CD8-positive, alpha-beta memory T cell (primary cell): ENCODE data around the gene PIGK. TPM values are rescaled to one million over a fixed set of nuclear protein-coding genes. Genes with fewer than 3 reads are reported as not detected.
A peak's percentile ranks its signal among the peaks of the same experiment; 100 is the strongest.

Source experiments
- CTCF ChIA-PET: fragments of 350-600 bp; sonication (Branson Sonifier 250); formaldehyde crosslinking; loops from one replicate; lab custom pipeline; 2021; ENCODE audit warnings: antibody characterized with exemption; lab: Charles Lee
- POLR2A ChIA-PET: fragments of 350-600 bp; sonication (Branson Sonifier 250); formaldehyde crosslinking; loops from one replicate; lab custom pipeline; 2021; ENCODE audit warnings: antibody characterized with exemption; lab: Charles Lee
- DNase-seq, 5 donors: peaks; one replicate each; pipeline versions ENCODE4 v3.0.0 to v3.0.0-alpha.2; 2020 to 2022; ENCODE audit warnings: mixed read lengths in 1 of 5
- H3K27ac ChIP-seq: one replicate; pipeline ENCODE4 v1.7.0; 2013; ENCODE audit warnings: low read depth, mild to moderate bottlenecking, low read length, moderate library complexity
- H3K27me3 ChIP-seq: 2 replicates; pipeline ENCODE4 v1.7.0; 2013; ENCODE audit warnings: low read length, mild to moderate bottlenecking; ENCODE audit not compliant: insufficient read depth, poor library complexity, severe bottlenecking
- H3K36me3 ChIP-seq: 2 replicates; pipeline ENCODE4 v1.7.0; 2013; ENCODE audit warnings: mild to moderate bottlenecking, low read length, moderate library complexity; ENCODE audit not compliant: insufficient read depth
- H3K4me1 ChIP-seq: 2 replicates; pipeline ENCODE4 v1.7.0; 2013; ENCODE audit warnings: mild to moderate bottlenecking, low read length, moderate library complexity; ENCODE audit not compliant: insufficient read depth
- H3K4me3 ChIP-seq: 2 replicates; pipeline ENCODE4 v1.7.0; 2013; ENCODE audit warnings: mild to moderate bottlenecking, low read length
- H3K9me3 ChIP-seq: 2 replicates; pipeline ENCODE4 v1.7.0; 2013; ENCODE audit warnings: mild to moderate bottlenecking, low read length
- H3K27ac Mint-ChIP-seq, 8 donors: one replicate each; pipeline ENCODE4 v1.8.0; 2020 to 2021; ENCODE audit warnings: mixed read lengths in 8 of 8, mild to moderate bottlenecking in 6 of 8, inconsistent platforms in 3 of 8, moderate library complexity in 3 of 8
- H3K27me3 Mint-ChIP-seq, 2 donors: one replicate each; pipeline ENCODE4 v1.8.0; 2020 to 2021; ENCODE audit warnings: mixed read lengths in 2 of 2, mild to moderate bottlenecking in 1 of 2, moderate library complexity in 1 of 2
- H3K36me3 Mint-ChIP-seq, 3 donors: one replicate each; pipeline ENCODE4 v1.8.0; 2020 to 2021; ENCODE audit warnings: mixed read lengths in 3 of 3, inconsistent platforms in 1 of 3, mild to moderate bottlenecking in 1 of 3
- H3K4me1 Mint-ChIP-seq, 3 donors: one replicate each; pipeline ENCODE4 v1.8.0; 2020 to 2021; ENCODE audit warnings: mixed read lengths in 3 of 3, inconsistent platforms in 1 of 3, mild to moderate bottlenecking in 1 of 3
- H3K4me3 Mint-ChIP-seq, 7 donors: one replicate each; pipeline ENCODE4 v1.8.0; 2020 to 2021; ENCODE audit warnings: mixed read lengths in 7 of 7, mild to moderate bottlenecking in 6 of 7, moderate library complexity in 4 of 7, inconsistent platforms in 2 of 7
- H3K9me3 Mint-ChIP-seq, 5 donors: one replicate each; pipeline ENCODE4 v1.8.0; 2020 to 2022; ENCODE audit warnings: mixed read lengths in 5 of 5, mild to moderate bottlenecking in 3 of 5, moderate library complexity in 2 of 5, inconsistent platforms in 1 of 5
- polyA plus RNA-seq: library from polyadenylated mRNA; unstranded; fragments of 300-500 nt; fragmentation: Illumina TruSeq; gene quantifications from one replicate; pipeline ENCODE4 v1.2.3, GENCODE V29; 2021
- total RNA-seq, 2 experiments: library from RNA; stranded (reverse); gene quantifications; one replicate each; pipeline ENCODE4 v1.2.3, GENCODE V29; 2021

PIGK gene
- total and polyA plus RNA-seq, 3 experiments from 2014 or later: 25.7 to 37.7 (median 25.7) TPM

- no peak overlapping the region for H3K4me3 ChIP-seq
- H3K27me3 ChIP-seq: no peaks in the 10 kb centered on the region
- no peak for DNase-seq
- H3K27ac ChIP-seq: no peak overlapping the region
- Mint-ChIP-seq H3K9me3 (no peaks in the 10 kb centered on the region), H3K4me3 (no peak overlapping the region), H3K27ac (no peak overlapping the region), H3K36me3 (peaks cover 0 to 7% (median 5%) of the 10 kb centered on the region in 3 donors), H3K27me3 (no peaks in the 10 kb centered on the region), H3K4me1 (no peaks in the 10 kb centered on the region)
- ChIA-PET POLR2A (no interaction called here), CTCF (no interaction called here)
- H3K9me3 ChIP-seq: no peaks in the 10 kb centered on the region
- H3K36me3 ChIP-seq: no peaks in the 10 kb centered on the region
- H3K4me1 ChIP-seq: no peaks in the 10 kb centered on the region
Measured at GRCh38 chr1:77089756-77090155, 129.5 kb downstream of the PIGK start.

GRCh38 chr1:77085109-77085508 is 134.1 kb downstream of the PIGK start:
- no peaks in the 10 kb centered on the region for H3K36me3 ChIP-seq
- no peak for DNase-seq
- CTCF ChIA-PET: no interaction called here
- H3K27me3 ChIP-seq: no peaks in the 10 kb centered on the region
- peak overlapping the region in 1 of 8 donors; percentile 15 for H3K27ac Mint-ChIP-seq
- H3K9me3 Mint-ChIP-seq: no peaks in the 10 kb centered on the region
- H3K4me3 Mint-ChIP-seq: no peak overlapping the region
- no peaks in the 10 kb centered on the region for H3K27me3 Mint-ChIP-seq
- H3K4me1 Mint-ChIP-seq: no peaks in the 10 kb centered on the region
- no peaks in the 10 kb centered on the region for H3K36me3 Mint-ChIP-seq
- POLR2A ChIA-PET: no interaction called here
- H3K4me3 ChIP-seq: no peak overlapping the region
- H3K4me1 ChIP-seq: no peaks in the 10 kb centered on the region
- H3K27ac ChIP-seq: no peak overlapping the region
- H3K9me3 ChIP-seq: no peaks in the 10 kb centered on the region

- Histone ChIP-seq H3K36me3 (no peaks in the 10 kb centered on the region), H3K27me3 (no peaks in the 10 kb centered on the region), H3K4me1 (no peaks in the 10 kb centered on the region), H3K4me3 (no peak overlapping the region), H3K27ac (no peak overlapping the region), H3K9me3 (no peaks in the 10 kb centered on the region)
- Mint-ChIP-seq H3K4me1 (no peaks in the 10 kb centered on the region), H3K27ac (no peak overlapping the region), H3K9me3 (no peaks in the 10 kb centered on the region), H3K4me3 (no peak overlapping the region), H3K36me3 (no peaks in the 10 kb centered on the region), H3K27me3 (no peaks in the 10 kb centered on the region)
- ChIA-PET CTCF (no interaction called here), POLR2A (no interaction called here)
- DNase-seq: no peak
Measured at GRCh38 chr1:77084457-77084856, 134.8 kb downstream of the PIGK start.

- no peak overlapping the region for H3K27ac Mint-ChIP-seq
Measured at GRCh38 chr1:77081834-77082233, 137.4 kb downstream of the PIGK start.

GRCh38 chr1:77076759-77077158 is 142.5 kb downstream of the PIGK start:
- CTCF ChIA-PET: no interaction called here
- H3K27ac ChIP-seq: no peak overlapping the region
- no peak overlapping the region for H3K4me3 Mint-ChIP-seq
- H3K27ac Mint-ChIP-seq: no peak overlapping the region
- POLR2A ChIA-PET: no interaction called here
- H3K36me3 Mint-ChIP-seq: no peaks in the 10 kb centered on the region
- peaks cover 9 to 22% of the 10 kb centered on the region in 2 donors for H3K27me3 Mint-ChIP-seq
- H3K4me3 ChIP-seq: no peak overlapping the region
- H3K36me3 ChIP-seq: no peaks in the 10 kb centered on the region
- no peak for DNase-seq
- no peaks in the 10 kb centered on the region for H3K9me3 ChIP-seq
- no peaks in the 10 kb centered on the region for H3K4me1 ChIP-seq
- H3K27me3 ChIP-seq: no peaks in the 10 kb centered on the region
- no peaks in the 10 kb centered on the region for H3K9me3 Mint-ChIP-seq
- H3K4me1 Mint-ChIP-seq: no peaks in the 10 kb centered on the region

More at GRCh38 chr1:77081834-77082233, 137.4 kb downstream of the PIGK start:
- no peak overlapping the region for H3K4me3 Mint-ChIP-seq
- no peaks in the 10 kb centered on the region for H3K36me3 Mint-ChIP-seq
- Histone ChIP-seq H3K4me1 (no peaks in the 10 kb centered on the region), H3K27ac (no peak overlapping the region), H3K36me3 (no peaks in the 10 kb centered on the region), H3K27me3 (no peaks in the 10 kb centered on the region), H3K9me3 (no peaks in the 10 kb centered on the region), H3K4me3 (no peak overlapping the region)
- CTCF ChIA-PET: no interaction called here
- no peaks in the 10 kb centered on the region for H3K4me1 Mint-ChIP-seq
- no peaks in the 10 kb centered on the region for H3K9me3 Mint-ChIP-seq
- POLR2A ChIA-PET: no interaction called here
- H3K27me3 Mint-ChIP-seq: peaks cover 4 to 6% of the 10 kb centered on the region in 2 donors
- DNase-seq: no peak

GRCh38 chr1:77068013-77068412 is 151.2 kb downstream of the PIGK start:
- no peaks in the 10 kb centered on the region for H3K27me3 ChIP-seq
- Mint-ChIP-seq H3K27ac (peak overlapping the region in 1 of 8 donors; percentile 22), H3K36me3 (peaks cover 0 to 3% (median 0%) of the 10 kb centered on the region in 3 donors), H3K27me3 (peaks cover 3 to 4% of the 10 kb centered on the region in 2 donors), H3K4me1 (no peaks in the 10 kb centered on the region), H3K4me3 (no peak overlapping the region), H3K9me3 (no peaks in the 10 kb centered on the region)
- H3K4me3 ChIP-seq: no peak overlapping the region
- no peaks in the 10 kb centered on the region for H3K36me3 ChIP-seq
- no peak for DNase-seq
- no peaks in the 10 kb centered on the region for H3K9me3 ChIP-seq
- ChIA-PET POLR2A (no interaction called here), CTCF (interaction anchor here (0.5 kb wide), 1 partner anchor 554 kb away, joined by 3 read pairs; no protein-coding TSS in a partner anchor)
- no peak overlapping the region for H3K27ac ChIP-seq
- H3K4me1 ChIP-seq: no peaks in the 10 kb centered on the region

GRCh38 chr1:77065693-77066342 is 153.4 kb downstream of the PIGK start:
- Histone ChIP-seq H3K27me3 (no peaks in the 10 kb centered on the region), H3K9me3 (no peaks in the 10 kb centered on the region), H3K4me1 (no peaks in the 10 kb centered on the region), H3K36me3 (no peaks in the 10 kb centered on the region), H3K27ac (no peak overlapping the region), H3K4me3 (no peak overlapping the region)
- Mint-ChIP-seq H3K27ac (no peak overlapping the region), H3K9me3 (no peaks in the 10 kb centered on the region), H3K36me3 (peaks cover 0 to 3% (median 0%) of the 10 kb centered on the region in 3 donors), H3K4me1 (no peaks in the 10 kb centered on the region), H3K27me3 (peaks cover 3 to 4% of the 10 kb centered on the region in 2 donors), H3K4me3 (no peak overlapping the region)
- no peak for DNase-seq
- CTCF ChIA-PET: no interaction called here
- POLR2A ChIA-PET: no interaction called here

GRCh38 chr1:77064246-77064645 is 155.0 kb downstream of the PIGK start:
- Mint-ChIP-seq H3K4me1 (no peaks in the 10 kb centered on the region), H3K9me3 (no peaks in the 10 kb centered on the region), H3K27ac (no peak overlapping the region), H3K27me3 (peaks cover 3 to 10% of the 10 kb centered on the region in 2 donors), H3K36me3 (peaks cover 0 to 3% (median 0%) of the 10 kb centered on the region in 3 donors), H3K4me3 (no peak overlapping the region)
- POLR2A ChIA-PET: no interaction called here
- no peak for DNase-seq
- Histone ChIP-seq H3K4me3 (no peak overlapping the region), H3K36me3 (no peaks in the 10 kb centered on the region), H3K4me1 (no peaks in the 10 kb centered on the region), H3K9me3 (no peaks in the 10 kb centered on the region), H3K27ac (no peak overlapping the region), H3K27me3 (no peaks in the 10 kb centered on the region)
- CTCF ChIA-PET: no interaction called here
